Stimulated activated naive CD8-positive, alpha-beta T cell treated with anti-CD3 and anti-CD28 coated beads, Interleukin-15, Interleukin-2, amounts not matched to agents 100 ng/mL and 50 ng/mL, for 24 hours (primary cell): Measurements from ENCODE around the gene IRGC.
"Not testable (repeated sequence)": the region's sequence is repeated elsewhere in the genome, so short reads cannot be mapped to it uniquely, and the experiment has no call there.

Source experiments
- H3K27ac Mint-ChIP-seq: one replicate; pipeline ENCODE4 v1.8.0; 2021; ENCODE audit warnings: mild to moderate bottlenecking, mixed read lengths
- H3K27me3 Mint-ChIP-seq: one replicate; pipeline ENCODE4 v1.8.0; 2021; ENCODE audit warnings: mixed read lengths
- H3K36me3 Mint-ChIP-seq: one replicate; pipeline ENCODE4 v1.8.0; 2021; ENCODE audit warnings: low read depth, mixed read lengths
- H3K4me1 Mint-ChIP-seq: one replicate; pipeline ENCODE4 v1.8.0; 2021; ENCODE audit warnings: low read depth, mixed read lengths
- H3K4me3 Mint-ChIP-seq: one replicate; pipeline ENCODE4 v1.8.0; 2021; ENCODE audit warnings: mild to moderate bottlenecking, mixed read lengths
- H3K9me3 Mint-ChIP-seq: one replicate; pipeline ENCODE4 v1.8.0; 2021; ENCODE audit warnings: mixed read lengths

The IRGC gene, protein sequence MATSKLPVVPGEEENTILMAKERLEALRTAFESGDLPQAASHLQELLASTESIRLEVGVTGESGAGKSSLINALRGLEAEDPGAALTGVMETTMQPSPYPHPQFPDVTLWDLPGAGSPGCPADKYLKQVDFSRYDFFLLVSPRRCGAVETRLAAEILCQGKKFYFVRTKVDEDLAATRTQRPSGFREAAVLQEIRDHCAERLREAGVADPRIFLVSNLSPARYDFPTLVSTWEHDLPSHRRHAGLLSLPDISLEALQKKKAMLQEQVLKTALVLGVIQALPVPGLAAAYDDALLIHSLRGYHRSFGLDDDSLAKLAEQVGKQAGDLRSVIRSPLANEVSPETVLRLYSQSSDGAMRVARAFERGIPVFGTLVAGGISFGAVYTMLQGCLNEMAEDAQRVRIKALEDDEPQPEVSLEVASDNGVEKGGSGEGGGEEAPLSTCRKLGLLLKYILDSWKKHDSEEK

DNA sequence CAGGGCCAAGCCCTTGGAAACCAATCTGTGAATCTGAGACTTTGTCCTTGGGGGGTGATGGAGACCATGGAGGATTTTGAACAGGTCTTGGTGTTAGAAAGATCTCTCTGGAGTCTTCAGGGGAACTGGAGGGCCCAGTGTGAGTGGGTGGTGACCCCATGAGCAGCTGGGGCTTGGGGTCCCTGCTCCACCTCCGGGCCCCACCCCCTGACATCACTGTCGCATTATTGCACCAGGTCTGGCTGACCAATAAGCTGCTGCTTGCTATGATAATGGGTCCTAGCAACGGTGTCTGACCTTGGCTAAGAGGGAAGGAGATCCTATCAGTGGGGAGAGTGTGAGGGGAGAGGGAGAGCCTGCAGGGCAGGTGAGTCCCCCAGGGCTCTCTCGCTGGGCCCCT is at the start of gene IRGC:
Gene IRGC (plus strand): TSS at position 301 of the 400 bp plus-strand sequence. CDS start 2,483 bp downstream, outside the sequence.
- Mint-ChIP-seq H3K36me3 (no peaks in the 10 kb centered on the region), H3K9me3 (no peaks in the 10 kb centered on the region), H3K27ac (no peak within 1 kb of the TSS), H3K4me3 (no peak within 1 kb of the TSS), H3K27me3 (peaks cover 6% of the 10 kb centered on the region), H3K4me1 (no peaks in the 10 kb centered on the region)

DNA sequence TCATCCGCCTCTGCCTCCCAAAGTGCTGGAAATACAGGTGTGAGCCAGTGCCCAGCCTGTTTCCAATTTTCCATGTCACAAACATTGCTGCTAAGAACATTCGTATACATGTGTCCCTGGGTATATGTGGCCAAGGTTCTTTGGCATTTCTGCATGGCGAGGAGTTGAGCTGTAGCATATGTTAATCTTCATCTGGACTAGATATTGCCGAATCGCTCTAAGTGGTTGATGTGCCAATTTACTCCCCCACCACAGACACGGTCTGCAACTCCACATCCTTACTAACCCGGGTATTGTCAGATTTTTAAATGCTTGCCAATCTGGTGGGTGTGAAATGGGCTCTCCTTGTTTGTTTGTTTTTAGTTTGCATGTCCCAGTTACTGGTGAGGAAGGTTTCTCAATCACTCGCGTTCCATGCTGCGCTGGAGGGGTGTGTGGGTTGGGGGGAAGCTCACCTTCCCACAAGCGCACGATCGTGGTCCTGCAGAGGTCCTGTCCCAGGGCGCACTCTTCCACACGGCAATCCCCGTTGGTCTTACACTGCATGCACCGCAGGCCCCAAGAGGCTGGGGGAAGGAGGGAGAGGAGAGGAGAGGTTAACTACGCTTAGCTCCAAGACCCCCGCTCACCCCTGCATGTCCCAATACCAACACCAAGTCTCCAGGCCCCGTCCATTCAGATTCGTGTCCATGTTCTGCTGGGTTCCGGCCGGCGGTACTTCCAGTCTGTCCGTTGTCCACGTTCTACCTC is 48.6 kb upstream of the IRGC start:
- peak overlapping the region; percentile 88 for H3K4me3 Mint-ChIP-seq
- no peak overlapping the region for H3K27ac Mint-ChIP-seq
- H3K4me1 Mint-ChIP-seq = peaks cover 50% of the 10 kb centered on the region
- H3K36me3 Mint-ChIP-seq = peaks cover 24% of the 10 kb centered on the region
- H3K27me3 Mint-ChIP-seq = no peaks in the 10 kb centered on the region
- no peaks in the 10 kb centered on the region for H3K9me3 Mint-ChIP-seq

DNA sequence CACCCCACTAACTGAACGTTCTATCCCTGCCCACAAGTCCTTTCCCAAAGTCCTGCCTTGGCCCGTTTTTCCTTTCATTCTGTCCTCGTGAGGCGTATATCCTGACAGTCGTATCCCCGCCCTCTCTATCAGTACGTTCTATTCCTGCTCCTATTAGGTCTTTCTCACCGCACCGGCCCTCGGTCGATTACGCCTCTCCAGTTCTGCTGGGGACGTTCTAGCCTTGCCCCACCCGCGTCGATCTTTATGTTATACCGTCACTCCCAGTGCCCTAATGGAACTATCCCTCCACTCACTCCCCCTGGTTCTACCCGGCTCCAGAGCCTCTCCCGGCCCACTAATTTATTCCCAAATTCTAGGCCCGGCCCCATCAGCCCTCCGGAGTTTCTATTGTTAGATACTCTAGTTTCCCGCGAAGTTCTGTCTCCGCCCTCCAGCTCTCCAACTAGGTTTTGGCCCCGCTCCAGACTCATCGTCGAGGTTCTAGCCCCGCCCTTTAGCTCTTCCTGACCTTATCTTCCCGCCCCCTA is 47.9 kb upstream of the IRGC start:
- Mint-ChIP-seq H3K27ac (peak overlapping the region; percentile 74), H3K4me3 (peak overlapping the region; percentile 88), H3K4me1 (peaks cover 50% of the 10 kb centered on the region), H3K27me3 (no peaks in the 10 kb centered on the region), H3K9me3 (no peaks in the 10 kb centered on the region), H3K36me3 (peaks cover 24% of the 10 kb centered on the region)

DNA sequence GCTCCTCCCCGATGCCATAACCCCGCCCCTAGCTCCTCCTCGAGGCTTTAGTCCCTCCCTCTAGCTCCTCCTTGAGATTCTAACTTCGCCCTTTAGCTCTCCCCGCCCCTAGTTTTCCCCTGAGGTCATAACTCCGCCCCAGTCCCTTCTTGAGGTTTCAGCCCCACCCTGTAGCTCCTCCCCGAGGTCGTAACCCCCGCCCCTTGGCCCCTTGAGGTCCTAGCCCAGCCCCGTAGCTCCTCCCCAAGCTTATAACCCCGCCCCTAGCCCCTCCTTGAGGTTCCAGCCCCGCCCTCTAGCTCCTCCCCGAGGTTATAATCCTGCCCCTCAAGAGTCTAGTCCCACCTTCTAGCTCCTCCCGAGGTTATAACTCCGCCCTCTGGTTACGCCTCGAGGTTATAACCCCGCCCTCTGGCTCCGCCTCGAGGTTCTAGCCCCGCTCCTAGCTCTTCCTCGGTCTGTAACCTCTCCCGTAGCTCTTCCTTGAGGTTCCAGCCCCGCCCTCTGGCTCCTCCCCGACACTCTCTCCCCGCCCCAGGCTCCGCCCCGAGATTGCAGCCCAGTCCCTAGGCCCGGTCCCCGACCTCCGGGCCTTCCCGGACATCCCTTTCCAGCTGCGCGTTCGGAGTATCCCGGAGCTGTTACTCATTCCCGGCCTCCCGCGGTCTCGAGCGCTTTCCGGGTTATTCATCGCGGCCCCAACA is 47.3 kb upstream of the IRGC start:
- Mint-ChIP-seq H3K4me1 (peaks cover 50% of the 10 kb centered on the region), H3K4me3 (peak overlapping the region; percentile 88), H3K36me3 (peaks cover 24% of the 10 kb centered on the region), H3K27me3 (no peaks in the 10 kb centered on the region), H3K27ac (peak overlapping the region; percentile 49), H3K9me3 (no peaks in the 10 kb centered on the region)

DNA sequence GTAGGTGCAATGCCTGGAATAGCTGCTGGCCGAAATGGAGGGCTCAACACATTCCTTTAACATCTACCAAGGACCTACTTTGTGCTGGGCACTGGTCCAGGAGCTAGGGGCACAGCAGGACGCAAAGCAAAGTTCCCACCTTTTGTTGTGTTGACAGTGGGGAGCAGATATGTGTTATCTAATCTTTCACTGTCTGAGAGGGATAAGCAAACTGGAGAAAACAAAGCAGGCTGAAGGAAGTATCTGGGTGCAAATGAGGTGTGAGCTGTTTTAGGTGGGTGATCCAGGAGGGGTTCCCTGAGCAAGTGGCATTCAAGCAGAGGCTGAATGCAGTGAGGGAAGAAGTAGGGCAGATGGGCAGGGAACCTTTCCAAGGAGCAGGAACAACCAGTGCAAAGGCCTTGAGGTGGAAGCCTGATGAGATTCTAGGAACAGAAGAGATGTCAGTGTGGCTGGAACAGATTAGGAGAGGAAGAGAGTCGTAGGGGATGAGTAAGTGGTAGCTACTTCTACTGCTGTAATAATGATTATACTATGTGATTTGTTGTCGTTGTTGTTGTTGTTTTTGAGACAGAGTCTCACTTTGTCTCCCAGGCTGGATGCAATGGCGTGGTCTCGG is 43.7 kb upstream of the IRGC start:
- Mint-ChIP-seq H3K4me1 (peaks cover 48% of the 10 kb centered on the region), H3K27ac (no peak overlapping the region), H3K36me3 (peaks cover 8% of the 10 kb centered on the region), H3K9me3 (no peaks in the 10 kb centered on the region), H3K27me3 (no peaks in the 10 kb centered on the region), H3K4me3 (no peak overlapping the region)

DNA sequence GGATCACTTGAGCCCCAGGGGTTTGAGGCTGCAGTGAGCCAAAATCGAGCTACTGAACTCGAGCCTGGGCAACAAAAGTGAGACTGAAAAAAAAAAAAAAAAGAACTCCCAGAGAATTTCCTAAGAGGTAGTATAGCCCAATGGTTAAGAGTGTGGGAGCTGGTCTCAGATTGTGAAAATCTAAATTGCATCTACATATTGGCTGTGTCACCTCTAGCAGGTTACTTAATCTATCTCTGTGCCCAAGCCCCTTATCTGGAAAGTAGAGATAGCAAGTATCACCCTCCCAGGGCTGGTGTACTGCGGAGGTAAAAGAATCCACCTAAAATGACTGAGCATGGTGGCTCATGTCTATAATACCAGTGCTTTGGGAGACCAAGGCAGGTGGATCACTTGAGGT is 42.2 kb upstream of the IRGC start:
- Mint-ChIP-seq H3K36me3 (no peaks in the 10 kb centered on the region), H3K9me3 (no peaks in the 10 kb centered on the region), H3K4me3 (no peak overlapping the region), H3K27me3 (no peaks in the 10 kb centered on the region), H3K4me1 (peaks cover 35% of the 10 kb centered on the region), H3K27ac (no peak overlapping the region)

DNA sequence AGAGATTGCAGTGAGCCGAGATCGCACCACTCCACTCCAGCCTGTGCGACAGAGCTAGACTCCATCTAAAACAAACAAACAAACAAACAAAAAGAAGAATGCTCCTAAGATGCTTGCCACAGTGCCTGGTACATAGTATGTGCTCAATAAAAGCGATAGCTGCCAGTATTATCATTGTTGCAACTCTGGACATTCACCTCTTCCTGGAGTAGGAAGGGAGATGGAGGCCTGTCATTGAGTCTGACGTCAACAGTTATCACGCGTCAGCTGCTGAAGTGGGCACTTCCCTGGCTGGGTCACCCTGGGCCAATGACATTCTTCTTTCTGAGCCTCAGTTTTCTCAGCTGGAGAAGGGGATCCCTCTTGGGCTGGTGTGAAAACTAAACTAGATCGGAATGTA is 41.7 kb upstream of the IRGC start:
- Mint-ChIP-seq H3K9me3 (no peaks in the 10 kb centered on the region), H3K27me3 (no peaks in the 10 kb centered on the region), H3K27ac (no peak overlapping the region), H3K36me3 (no peaks in the 10 kb centered on the region), H3K4me3 (no peak overlapping the region), H3K4me1 (peaks cover 30% of the 10 kb centered on the region)

DNA sequence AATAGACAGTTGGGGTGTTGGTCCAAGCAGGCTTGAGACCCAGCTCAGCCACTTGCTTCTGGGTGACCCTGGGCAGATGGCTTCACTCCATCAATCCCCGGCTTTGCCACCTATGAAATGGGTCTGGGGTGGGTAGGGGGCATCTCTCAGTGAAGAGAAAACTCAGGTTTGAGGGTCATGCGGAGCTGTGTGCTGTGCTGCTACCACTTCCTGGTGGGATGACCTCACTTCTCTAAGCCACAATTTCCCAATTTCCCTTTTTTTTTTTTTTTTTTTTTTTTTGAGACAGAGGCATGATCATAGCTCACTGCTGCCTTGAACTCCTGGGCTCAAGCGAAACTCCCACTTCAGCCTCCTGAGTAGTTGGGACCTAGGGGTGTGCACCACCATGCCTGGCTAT is 41.3 kb upstream of the IRGC start:
- Mint-ChIP-seq H3K4me3 (no peak overlapping the region), H3K9me3 (no peaks in the 10 kb centered on the region), H3K27ac (no peak overlapping the region), H3K27me3 (no peaks in the 10 kb centered on the region), H3K4me1 (peaks cover 26% of the 10 kb centered on the region), H3K36me3 (no peaks in the 10 kb centered on the region)

DNA sequence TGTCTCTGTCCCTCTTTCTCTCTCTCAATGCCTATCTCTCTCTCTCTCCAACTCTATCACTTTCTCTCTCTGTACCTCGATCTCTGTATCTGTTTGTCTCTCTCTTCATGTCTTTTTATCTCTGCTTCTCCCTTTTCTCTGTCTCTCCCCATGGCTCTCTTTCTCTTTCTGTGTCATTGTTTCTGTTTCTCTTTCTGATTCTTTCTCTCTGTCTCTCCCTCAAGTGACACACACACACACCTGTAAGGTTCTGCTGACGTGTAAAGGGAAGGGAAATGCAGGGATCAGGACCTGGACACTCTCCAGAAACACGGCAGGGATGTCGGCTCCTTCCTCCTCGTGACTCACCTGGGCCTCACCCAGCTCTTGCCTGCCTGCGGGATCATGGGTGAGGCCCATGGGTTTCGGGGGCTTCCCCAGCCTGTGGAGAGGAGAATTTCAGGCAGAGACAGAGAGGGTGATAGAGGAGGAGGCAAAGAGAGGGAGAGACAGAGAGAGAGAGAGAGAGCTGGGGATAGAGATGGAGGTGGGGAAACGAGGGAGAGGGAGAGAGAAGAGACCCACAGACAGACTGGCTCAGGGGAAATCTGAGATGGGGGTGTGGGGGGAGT is 40.5 kb upstream of the IRGC start:
- H3K4me1 Mint-ChIP-seq = peaks cover 18% of the 10 kb centered on the region
- peak overlapping the region; percentile 83 for H3K27ac Mint-ChIP-seq
- no peaks in the 10 kb centered on the region for H3K36me3 Mint-ChIP-seq
- H3K27me3 Mint-ChIP-seq = no peaks in the 10 kb centered on the region
- no peaks in the 10 kb centered on the region for H3K9me3 Mint-ChIP-seq
- H3K4me3 Mint-ChIP-seq = peak overlapping the region; percentile 14

DNA sequence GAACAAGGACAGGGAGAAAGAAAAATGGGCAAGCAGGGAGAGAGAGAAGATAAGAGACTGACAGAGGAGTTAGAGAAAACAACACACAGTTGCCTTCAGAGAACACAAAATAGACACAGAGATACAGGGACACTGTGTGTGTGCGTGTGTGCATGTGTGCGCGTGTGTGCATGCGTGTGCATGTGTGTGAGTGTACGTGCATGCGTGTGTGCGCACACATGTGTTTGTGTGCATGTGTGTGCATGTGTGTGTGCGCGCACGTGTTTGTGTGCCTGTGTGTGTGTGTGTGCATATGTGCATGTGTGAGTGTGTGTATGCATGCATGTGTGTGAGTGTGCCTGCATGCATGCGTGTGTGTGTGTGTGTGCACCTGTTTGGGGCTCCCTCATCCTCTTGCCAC is 40.0 kb upstream of the IRGC start:
- H3K36me3 Mint-ChIP-seq = no peaks in the 10 kb centered on the region
- H3K27me3 Mint-ChIP-seq = no peaks in the 10 kb centered on the region
- H3K4me1 Mint-ChIP-seq = peaks cover 15% of the 10 kb centered on the region
- H3K4me3 Mint-ChIP-seq = no peak overlapping the region
- no peaks in the 10 kb centered on the region for H3K9me3 Mint-ChIP-seq
- peak overlapping the region; percentile 11 for H3K27ac Mint-ChIP-seq

DNA sequence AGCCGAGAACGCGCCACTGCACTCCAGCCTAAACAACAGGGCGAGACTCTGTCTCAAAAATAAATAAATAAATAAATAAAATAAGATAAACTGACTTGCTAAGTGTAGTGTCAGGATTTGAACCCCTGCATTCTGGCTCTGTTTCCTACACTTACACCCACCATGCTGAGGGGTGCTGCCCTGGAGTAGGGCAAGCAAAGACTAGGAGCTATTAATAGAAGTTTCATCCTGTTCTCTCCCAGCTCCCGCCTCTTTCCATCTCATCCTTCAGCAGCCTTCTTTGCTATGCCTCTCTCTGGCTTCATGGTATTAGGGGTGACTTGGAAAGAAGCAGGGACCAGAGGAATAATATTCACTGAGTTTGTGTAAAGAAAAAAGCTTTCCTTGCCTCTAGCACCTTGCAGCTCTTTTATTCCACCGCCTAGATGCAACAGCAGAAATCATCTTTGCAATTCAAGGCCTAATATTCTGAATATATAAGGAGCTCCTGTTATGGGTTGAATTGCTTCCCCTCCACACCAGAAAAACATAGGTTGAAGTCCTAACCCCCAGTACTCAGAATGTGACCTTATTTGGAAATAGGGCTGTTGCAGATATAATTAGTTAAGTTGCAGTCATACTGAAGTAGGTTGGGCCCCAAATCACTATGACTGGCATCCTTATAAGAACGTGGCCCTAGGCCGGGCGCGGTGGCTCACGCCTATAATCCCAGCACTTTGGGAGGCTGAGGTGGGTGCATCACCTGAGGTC is 37.2 kb upstream of the IRGC start:
- Mint-ChIP-seq H3K4me1 (peaks cover 15% of the 10 kb centered on the region), H3K4me3 (no peak overlapping the region), H3K9me3 (no peaks in the 10 kb centered on the region), H3K36me3 (no peaks in the 10 kb centered on the region), H3K27me3 (no peaks in the 10 kb centered on the region), H3K27ac (no peak overlapping the region)

DNA sequence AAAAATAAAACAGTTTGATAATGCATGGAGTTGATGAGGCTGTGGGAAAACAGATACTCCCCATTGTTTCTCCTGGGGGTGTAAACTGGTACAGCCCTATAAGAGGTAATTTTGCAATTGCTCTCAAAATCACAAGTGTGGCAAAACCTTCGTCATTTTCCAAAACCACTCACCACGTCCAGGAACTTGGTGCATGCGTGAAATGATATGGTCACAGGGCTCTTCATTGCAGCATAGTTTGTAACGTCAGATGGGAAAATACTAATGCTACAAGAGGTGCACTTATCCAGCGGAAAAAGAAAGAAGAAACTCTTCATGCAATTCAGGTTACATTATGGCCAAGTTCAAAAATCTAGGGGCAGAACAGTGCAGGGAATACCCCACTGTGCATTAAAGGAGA is 34.1 kb upstream of the IRGC start:
- H3K4me1 Mint-ChIP-seq = peaks cover 5% of the 10 kb centered on the region
- H3K36me3 Mint-ChIP-seq = no peaks in the 10 kb centered on the region
- H3K27me3 Mint-ChIP-seq = no peaks in the 10 kb centered on the region
- H3K4me3 Mint-ChIP-seq = no peak overlapping the region
- no peak overlapping the region for H3K27ac Mint-ChIP-seq
- no peaks in the 10 kb centered on the region for H3K9me3 Mint-ChIP-seq

DNA sequence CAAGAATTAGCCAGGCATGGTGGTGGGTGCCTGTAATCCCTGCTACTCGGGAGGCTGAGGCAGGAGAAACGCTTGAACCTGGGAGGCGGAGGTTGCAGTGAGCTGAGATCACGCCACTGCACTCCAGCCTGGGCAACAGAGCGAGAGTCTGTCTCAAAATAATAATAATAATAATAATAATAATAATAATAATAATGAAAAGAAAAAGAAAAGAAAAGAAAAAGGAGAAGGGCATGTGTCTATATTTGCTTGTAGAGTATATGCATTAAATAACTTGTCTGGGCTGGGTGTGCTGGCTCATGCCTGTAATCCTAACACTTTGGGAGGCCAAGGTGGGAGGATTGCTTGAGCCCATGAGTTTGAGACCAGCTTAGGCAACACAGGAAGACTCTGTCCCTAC is 33.6 kb upstream of the IRGC start:
- not testable (repeated sequence) for H3K27ac Mint-ChIP-seq, H3K4me1 Mint-ChIP-seq

More for the DNA sequence above, 33.6 kb upstream of the IRGC start:
- not testable (repeated sequence) for H3K27me3 Mint-ChIP-seq, H3K36me3 Mint-ChIP-seq, H3K9me3 Mint-ChIP-seq, H3K4me3 Mint-ChIP-seq
